Panc1 (cell line): Measurements from ENCODE around the gene CLC. TPM values are rescaled to one million over a fixed set of nuclear protein-coding genes. Genes with fewer than 3 reads are reported as not detected.

Experiments
- ATAC-seq: fragments of 200-7000 bp; cut with Tn5 transposase; 2 replicates; pipeline ENCODE4 v1.9.1; 2020; ENCODE audit warnings: mild to moderate bottlenecking, moderate library complexity
- BruUV-seq: library from RNA; stranded (reverse); fragments of 400-500 nt; replicated peaks from 2 replicates; lab custom pipeline; 2021; lab: Mats Ljungman, UMichigan
- CTCF ChIA-PET: fragments of 300-600 bp; sonication (Branson Sonifier 250); formaldehyde crosslinking; loops from one replicate; lab custom pipeline; 2022; ENCODE audit warnings: antibody characterized with exemption; lab: Charles Lee
- POLR2A ChIA-PET: fragments of 300-600 bp; sonication (Branson Sonifier 250); formaldehyde crosslinking; loops from one replicate; lab custom pipeline; 2022; ENCODE audit warnings: antibody characterized with exemption; lab: Charles Lee
- DNase-seq: peaks from one replicate; pipeline ENCODE4 v3.0.0-alpha.2; 2010; ENCODE audit warnings: low read depth, low spot score
- H3K27ac ChIP-seq: 2 replicates; pipeline ENCODE4 v1.5.1; 2011; ENCODE audit warnings: mild to moderate bottlenecking, low read length, inconsistent platforms
- H3K27me3 ChIP-seq: fragments of 200-500 bp; sonication (Bioruptor generic); 2 replicates; pipeline ENCODE4 v1.6.0; 2014; ENCODE audit warnings: low read length, inconsistent platforms; ENCODE audit not compliant: control insufficient read depth, insufficient read depth
- H3K36me3 ChIP-seq: fragments of 200-500 bp; sonication (Bioruptor generic); 2 replicates; pipeline ENCODE4 v1.5.1; 2014; ENCODE audit warnings: inconsistent platforms, mild to moderate bottlenecking, low read length, moderate library complexity; ENCODE audit not compliant: control insufficient read depth, insufficient read depth
- H3K4me1 ChIP-seq: 2 replicates; pipeline ENCODE4 v1.5.1; 2011; ENCODE audit warnings: inconsistent platforms, mild to moderate bottlenecking, low read length, moderate library complexity; ENCODE audit not compliant: control insufficient read depth, insufficient read depth
- H3K4me3 ChIP-seq, 2 experiments: 2 replicates each; pipeline ENCODE4 v1.5.1; 2011 to 2012; ENCODE audit warnings: low read depth in 2 of 2, low read length in 2 of 2, mild to moderate bottlenecking in 2 of 2, inconsistent platforms in 1 of 2, moderate library complexity in 1 of 2
- H3K9me3 ChIP-seq: fragments of 200-500 bp; sonication (Bioruptor generic); 2 replicates; pipeline ENCODE4 v1.5.1; 2014; ENCODE audit warnings: low read depth, mild to moderate bottlenecking, inconsistent platforms, low read length, moderate library complexity; ENCODE audit not compliant: control insufficient read depth, insufficient read depth
- CTCF ChIP-seq: fragments of 450-650 bp; IDR thresholded peaks from 2 replicates; pipeline ENCODE4 v1.5.1; 2017; ENCODE audit warnings: mild to moderate bottlenecking
- POLR2AphosphoS5 ChIP-seq: IDR thresholded peaks from 2 replicates; pipeline ENCODE4 v1.6.1; 2012; ENCODE audit warnings: mild to moderate bottlenecking, low read depth, low read length, moderate library complexity
- REST ChIP-seq, 2 experiments: IDR thresholded peaks; 2 replicates each; pipeline ENCODE4 v1.6.1; 2011 to 2012; ENCODE audit warnings: low read depth in 2 of 2, control low read depth in 1 of 2, low read length in 1 of 2, mild to moderate bottlenecking in 1 of 2, moderate library complexity in 1 of 2; ENCODE audit not compliant: insufficient read depth in 1 of 2
- SIN3A ChIP-seq: IDR thresholded peaks from 2 replicates; pipeline ENCODE4 v1.6.1; 2012; ENCODE audit warnings: low read depth, mild to moderate bottlenecking, low read length, moderate library complexity, borderline replicate concordance; ENCODE audit not compliant: insufficient read depth
- TCF7L2 ChIP-seq: IDR thresholded peaks from 2 replicates; pipeline ENCODE4 v1.6.1; 2011; ENCODE audit warnings: mild to moderate bottlenecking, low read depth, low read length, inconsistent platforms
- in situ Hi-C: cut with HindIII; loops from 2 replicates; pipeline ENCODE4 v1.10.0; 2016; ENCODE audit warnings: low sequenced_read_pairs, low pct_unique_long_range_greater_than_20kb
- intact Hi-C: fragments of 100-400 bp; cut with micrococcal nuclease; formaldehyde crosslinking; loops from one replicate; pipeline ENCODE4 v1.10.0; 2022; ENCODE audit not compliant: unreplicated experiment
- total RNA-seq: library from RNA; stranded (reverse); gene quantifications from one replicate; pipeline ENCODE4 v1.2.1, GENCODE V29; 2021; ENCODE audit not compliant: unreplicated experiment

The CLC gene
- total RNA-seq, 1 experiment from 2014 or later = not detected

DNA sequence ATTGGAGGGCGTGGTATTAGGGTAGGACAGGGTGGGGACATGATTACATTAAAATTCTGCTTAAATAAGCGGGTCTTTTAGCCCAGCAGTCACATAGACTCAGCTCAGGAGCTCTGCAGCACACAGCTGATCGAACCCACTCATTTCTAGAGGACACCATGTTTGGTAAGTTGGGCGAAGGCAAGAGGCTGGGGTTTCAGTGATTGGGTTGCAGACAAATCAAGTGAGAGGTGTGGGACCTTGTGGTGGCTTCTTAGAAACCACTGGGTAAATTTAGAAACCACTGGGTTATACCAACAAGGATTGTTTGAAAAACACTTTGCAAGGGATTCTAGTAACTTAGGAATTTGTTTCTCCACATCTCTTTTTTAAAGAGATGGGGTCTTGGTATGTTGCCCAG lies 40.9 kb upstream of the CLC start, which contains the start of gene LEUTX:
LEUTX (plus strand) TSS at position 92 of the 400 bp plus-strand sequence; CDS start at position 159, 67 bp downstream.
- ATAC-seq (no peak), DNase-seq (no peak)
- Histone ChIP-seq H3K4me3 (no peak within 1 kb of the TSS), H3K27ac (no peak within 1 kb of the TSS), H3K27me3 (peaks cover 86% of the 10 kb centered on the region), H3K36me3 (no peaks in the 10 kb centered on the region), H3K4me1 (no peaks in the 10 kb centered on the region), H3K9me3 (no peaks in the 10 kb centered on the region)
- TF ChIP-seq REST (IDR thresholded peaks at IDR 0.05; ENCODE audit: insufficient read depth in 1 of 2, low read depth in 2 of 2, low read length in 1 of 2) = no peak
- ChIA-PET POLR2A (no interaction called here), CTCF (interaction anchor here (1.4 to 11.6 kb wide), 2 partner anchors 12 to 14 kb away, joined by 12 to 207 read pairs; no protein-coding TSS in a partner anchor)
- in situ Hi-C loops (loop anchor here (5.0 to 25.0 kb wide), 4 partner anchors 386 to 1116 kb away; partner anchors contain the start of genes LGALS7B, MED29 and PAF1), intact Hi-C loops (no loop called here)
- BruUV-seq = no TSS peak

DNA sequence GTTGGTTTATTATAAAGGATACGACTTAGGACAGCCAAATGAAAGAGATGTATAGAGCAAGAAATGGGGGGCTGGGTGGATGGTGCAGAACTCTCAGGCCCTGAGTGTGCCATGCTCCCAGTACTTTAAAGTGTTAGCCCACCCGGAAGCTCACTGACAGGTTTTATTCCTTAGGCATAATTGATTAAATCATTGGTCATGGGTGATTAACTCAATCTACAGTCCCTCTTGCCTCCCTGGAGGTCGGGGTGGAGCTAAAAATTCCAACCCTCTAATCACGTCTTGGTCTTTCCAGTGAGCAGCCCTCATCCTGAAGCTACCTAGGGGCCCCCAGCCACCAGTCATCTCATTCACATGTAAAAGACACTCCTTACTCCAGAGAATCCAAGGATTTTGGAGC lies 31.0 kb upstream of the CLC start:
- Histone ChIP-seq H3K27me3 (peaks cover 48% of the 10 kb centered on the region), H3K4me1 (no peaks in the 10 kb centered on the region)
- CTCF ChIA-PET = interaction anchor here (0.5 to 10.6 kb wide), 29 partner anchors 14 to 809 kb away, joined by 3 to 273 read pairs (median 4); partner anchors contain the start of genes DYRK1B, FBL, FBXO17 and PSMC4

More for the DNA sequence above, 31.0 kb upstream of the CLC start:
- H3K4me3 ChIP-seq = no peak overlapping the region
- no peak for DNase-seq
- POLR2A ChIA-PET = interaction anchor here (0.6 to 2.0 kb wide), 7 partner anchors 13 to 777 kb away, joined by 3 to 12 read pairs (median 3); no protein-coding TSS in a partner anchor
- in situ Hi-C loops = no loop called here
- TF ChIP-seq REST (IDR thresholded peaks at IDR 0.05; ENCODE audit: insufficient read depth in 1 of 2, low read depth in 2 of 2, low read length in 1 of 2) (no peak), SIN3A (no peak), CTCF (no peak), POLR2AphosphoS5 (no peak), TCF7L2 (no peak)
- no TSS peak for BruUV-seq
- intact Hi-C loops = loop anchor here (2.0 kb wide), 1 partner anchor 218 kb away; no protein-coding TSS in a partner anchor
- ATAC-seq = no peak; the same call in 1 of the 2 replicates
- no peak overlapping the region for H3K27ac ChIP-seq
- H3K36me3 ChIP-seq = no peaks in the 10 kb centered on the region
- peaks cover 6% of the 10 kb centered on the region; the same call in 1 of the 2 replicates for H3K9me3 ChIP-seq
